PC-3 (cell line): Measurements from ENCODE around the gene PCARE. TPM values are rescaled to one million over a fixed set of nuclear protein-coding genes. Genes with fewer than 3 reads are reported as not detected.

Experiments
- ATAC-seq: fragments of 200-7000 bp; cut with Tn5 transposase; 2 replicates; pipeline ENCODE4 v1.9.1; 2020; ENCODE audit warnings: mild to moderate bottlenecking, moderate library complexity
- BruUV-seq: library from RNA; stranded (reverse); fragments of 400-500 nt; replicated peaks from 2 replicates; lab custom pipeline; 2021; lab: Mats Ljungman, UMichigan
- CTCF ChIA-PET: fragments of 300-600 bp; sonication (Branson Sonifier 250); formaldehyde crosslinking; loops from one replicate; lab custom pipeline; 2022; ENCODE audit warnings: antibody characterized with exemption; lab: Charles Lee
- POLR2A ChIA-PET: fragments of 300-600 bp; sonication (Branson Sonifier 250); formaldehyde crosslinking; loops from one replicate; lab custom pipeline; 2022; ENCODE audit warnings: antibody characterized with exemption; ENCODE audit not compliant: unreplicated experiment; lab: Charles Lee
- DNase-seq: peaks from one replicate; pipeline ENCODE4 v3.0.0-alpha.2; 2015
- H2AFZ ChIP-seq: fragments of 300-600 bp; sonication (generic); 2 replicates; pipeline ENCODE4 v1.6.0; 2016; ENCODE audit warnings: antibody characterized with exemption, low read length
- H3F3A ChIP-seq: fragments of 300-600 bp; sonication (generic); one replicate; pipeline ENCODE4 v1.6.0; 2017; ENCODE audit warnings: antibody characterized with exemption, low read length, control low read depth, mild to moderate bottlenecking; ENCODE audit not compliant: unreplicated experiment
- H3K27ac ChIP-seq: fragments of 300-600 bp; sonication (generic); 2 replicates; pipeline ENCODE4 v1.5.1; 2016; ENCODE audit warnings: mild to moderate bottlenecking, low read length
- H3K27me3 ChIP-seq: fragments of 300-600 bp; sonication (generic); 2 replicates; pipeline ENCODE4 v1.6.1; 2016; ENCODE audit warnings: low read length, mixed read lengths
- H3K36me3 ChIP-seq: fragments of 300-600 bp; sonication (generic); 2 replicates; pipeline ENCODE4 v1.6.1; 2016; ENCODE audit warnings: low read depth, mixed run types, low read length, mixed read lengths
- H3K4me1 ChIP-seq: fragments of 300-600 bp; sonication (generic); 2 replicates; pipeline ENCODE4 v1.5.1; 2016; ENCODE audit warnings: low read length; ENCODE audit not compliant: insufficient read depth
- H3K4me2 ChIP-seq: fragments of 300-600 bp; sonication (generic); 2 replicates; pipeline ENCODE4 v1.6.0; 2016; ENCODE audit warnings: low read length
- H3K4me3 ChIP-seq: fragments of 300-600 bp; sonication (generic); 2 replicates; pipeline ENCODE4 v1.5.1; 2016; ENCODE audit warnings: mild to moderate bottlenecking, low read length, mixed read lengths
- H3K79me2 ChIP-seq: fragments of 300-600 bp; sonication (generic); 2 replicates; pipeline ENCODE4 v1.6.1; 2017; ENCODE audit warnings: low read length, mixed read lengths
- H3K9ac ChIP-seq: fragments of 300-600 bp; sonication (generic); 2 replicates; pipeline ENCODE4 v1.6.0; 2016; ENCODE audit warnings: mild to moderate bottlenecking, low read length
- H3K9me2 ChIP-seq: fragments of 300-600 bp; sonication (generic); replicated peaks from 2 replicates; pipeline ENCODE4 v1.6.1; 2016; ENCODE audit warnings: mixed run types, low read length, mixed read lengths
- H3K9me3 ChIP-seq: fragments of 300-600 bp; sonication (generic); 2 replicates; pipeline ENCODE4 v1.6.1; 2016; ENCODE audit warnings: low read length, mixed read lengths
- H4K20me1 ChIP-seq: fragments of 300-600 bp; sonication (generic); 2 replicates; pipeline ENCODE4 v1.6.1; 2016; ENCODE audit warnings: low read length, mixed read lengths
- CTCF ChIP-seq: fragments of 300-600 bp; sonication (generic); conservative IDR thresholded peaks from 2 replicates; pipeline ENCODE4 v1.5.1; 2017; ENCODE audit warnings: antibody characterized with exemption, low read depth, mild to moderate bottlenecking, low read length
- EZH2 ChIP-seq: fragments of 300-600 bp; sonication (generic); IDR thresholded peaks from one replicate; pipeline ENCODE4 v1.6.1; 2017; ENCODE audit warnings: antibody characterized with exemption, mild to moderate bottlenecking, low read length; ENCODE audit not compliant: unreplicated experiment
- EZH2phosphoT487 ChIP-seq: fragments of 300-600 bp; sonication (generic); IDR thresholded peaks from 2 replicates; pipeline ENCODE4 v1.6.1; 2018; ENCODE audit warnings: mild to moderate bottlenecking, antibody characterized with exemption, low read length, borderline replicate concordance
- intact Hi-C: fragments of 100-400 bp; cut with micrococcal nuclease; formaldehyde crosslinking; loops from 2 replicates; pipeline ENCODE4 v1.9.0; 2023
- total RNA-seq: library from RNA; depleted of rRNA; stranded (reverse); fragments of >200 nt; gene quantifications from 2 replicates; pipeline ENCODE4 v1.2.3, GENCODE V29; 2014

PCARE gene
- total RNA-seq, 1 experiment from 2014 or later: not detected

GRCh38 chr2:29112379-29112778, 38.1 kb upstream of the PCARE start:
- H3K27ac ChIP-seq: no peak overlapping the region
- no peaks in the 10 kb centered on the region for H3F3A ChIP-seq
- ATAC-seq: no peak
- BruUV-seq: no TSS peak
- H3K9me3 ChIP-seq: no peaks in the 10 kb centered on the region
- peaks cover 17% of the 10 kb centered on the region for H3K79me2 ChIP-seq
- intact Hi-C loops: loop anchor here (5.0 kb wide), 2 partner anchors 60 to 150 kb away; no protein-coding TSS in a partner anchor
- no peaks in the 10 kb centered on the region for H3K27me3 ChIP-seq
- no peak overlapping the region for H3K4me3 ChIP-seq
- DNase-seq: no peak
- ChIA-PET POLR2A (no interaction called here), CTCF (no interaction called here)
- no peaks in the 10 kb centered on the region for H3K36me3 ChIP-seq
- peaks cover 58% of the 10 kb centered on the region for H3K4me1 ChIP-seq
- H3K9me2 ChIP-seq: no peaks in the 10 kb centered on the region
- no peak overlapping the region for H3K9ac ChIP-seq
- no peak overlapping the region for H3K4me2 ChIP-seq
- H2AFZ ChIP-seq: no peak overlapping the region
- TF ChIP-seq EZH2 (no peak), CTCF (no peak), EZH2phosphoT487 (no peak)
- H4K20me1 ChIP-seq: no peaks in the 10 kb centered on the region

GRCh38 chr2:29110916-29111535, 36.7 kb upstream of the PCARE start:
- intact Hi-C loops: loop anchor here (5.0 kb wide), 2 partner anchors 59 to 149 kb away; no protein-coding TSS in a partner anchor
- Histone ChIP-seq H4K20me1 (no peaks in the 10 kb centered on the region), H3K9me3 (no peaks in the 10 kb centered on the region), H3K27ac (peak overlapping the region; percentile 27), H3F3A (no peaks in the 10 kb centered on the region), H3K36me3 (no peaks in the 10 kb centered on the region), H3K79me2 (peaks cover 4% of the 10 kb centered on the region), H3K9ac (no peak overlapping the region), H3K4me3 (no peak overlapping the region), H3K9me2 (no peaks in the 10 kb centered on the region), H3K4me1 (peaks cover 54% of the 10 kb centered on the region), H2AFZ (no peak overlapping the region), H3K27me3 (no peaks in the 10 kb centered on the region), H3K4me2 (no peak overlapping the region)
- TF ChIP-seq CTCF (no peak), EZH2phosphoT487 (no peak), EZH2 (no peak)
- no TSS peak for BruUV-seq
- ChIA-PET CTCF (no interaction called here), POLR2A (no interaction called here)
- ATAC-seq (peak; percentile 28), DNase-seq (peak; percentile 64)

- ChIA-PET POLR2A (no interaction called here), CTCF (no interaction called here)
- no peak overlapping the region for H3K4me2 ChIP-seq
- H3K9me2 ChIP-seq: no peaks in the 10 kb centered on the region
- no peak overlapping the region for H3K4me3 ChIP-seq
- no peak overlapping the region for H3K27ac ChIP-seq
- ATAC-seq (no peak), DNase-seq (no peak)
- intact Hi-C loops: no loop called here
- no peaks in the 10 kb centered on the region for H4K20me1 ChIP-seq
- no peaks in the 10 kb centered on the region for H3K79me2 ChIP-seq
- no peak overlapping the region for H2AFZ ChIP-seq
- no peaks in the 10 kb centered on the region for H3F3A ChIP-seq
- no peak for TF ChIP-seq EZH2phosphoT487
- H3K4me1 ChIP-seq: peaks cover 45% of the 10 kb centered on the region
- no peaks in the 10 kb centered on the region for H3K36me3 ChIP-seq
- BruUV-seq: no TSS peak
- H3K27me3 ChIP-seq: no peaks in the 10 kb centered on the region
- no peak overlapping the region for H3K9ac ChIP-seq
- no peaks in the 10 kb centered on the region for H3K9me3 ChIP-seq
Observed at GRCh38 chr2:29109246-29109645, 34.9 kb upstream of the PCARE start.
